RPMI7951 (cell line): Measurements from ENCODE around the gene COL5A1. TPM values are rescaled to one million over a fixed set of nuclear protein-coding genes. Genes with fewer than 3 reads are reported as not detected.

Experiments
- DNase-seq: peaks from one replicate; pipeline ENCODE4 v3.0.0-alpha.2; 2012; ENCODE audit warnings: low read depth
- total RNA-seq: library from RNA; depleted of rRNA; stranded (reverse); fragments of >200 nt; shearing (Covaris generic); gene quantifications from 2 replicates; pipeline ENCODE4 v1.2.3, GENCODE V29; 2014

Gene COL5A1
- total RNA-seq, 1 experiment from 2014 or later, result 138 TPM

DNA sequence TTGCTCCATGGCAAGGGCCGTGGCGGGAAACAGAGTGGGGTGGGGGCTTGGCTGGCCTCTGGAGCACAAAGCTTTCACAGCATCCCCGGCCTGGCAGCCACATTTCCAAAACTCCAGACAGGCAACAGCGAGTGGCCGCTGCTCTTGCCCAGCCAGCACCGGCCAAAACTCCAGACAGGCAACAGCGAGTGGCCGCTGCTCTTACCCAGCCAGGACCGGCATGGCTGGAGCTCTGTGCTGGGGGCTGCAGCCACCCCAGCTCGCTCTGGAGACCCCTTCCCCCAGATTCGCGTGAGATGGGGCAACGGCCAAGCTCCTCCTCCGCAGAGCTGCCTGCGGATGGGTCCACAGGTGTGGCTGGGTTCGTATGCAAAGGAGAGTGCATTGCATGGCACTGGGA is 98.5 kb downstream of the COL5A1 start:
- DNase-seq, result no peak

DNA sequence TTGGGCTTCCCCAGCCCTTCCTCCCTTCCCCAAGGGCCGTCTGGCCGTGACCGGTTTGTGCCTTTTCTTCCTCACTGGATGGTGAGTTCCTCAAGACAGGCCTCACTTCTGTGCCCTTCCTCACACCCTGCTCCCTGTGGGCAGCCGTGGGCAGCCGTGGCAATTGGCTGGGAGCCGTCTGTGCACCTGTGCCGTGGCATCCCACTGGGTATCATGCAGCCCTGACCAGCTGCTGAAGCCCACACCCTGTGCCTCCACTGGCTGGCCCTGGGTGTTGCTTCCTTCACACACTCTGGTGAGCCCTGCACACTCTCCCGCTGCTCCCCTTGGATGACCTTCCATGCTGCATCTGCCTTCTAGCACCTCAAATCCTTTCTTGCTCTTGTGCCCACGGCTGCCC is 100.2 kb downstream of the COL5A1 start:
- DNase-seq, result no peak

DNA sequence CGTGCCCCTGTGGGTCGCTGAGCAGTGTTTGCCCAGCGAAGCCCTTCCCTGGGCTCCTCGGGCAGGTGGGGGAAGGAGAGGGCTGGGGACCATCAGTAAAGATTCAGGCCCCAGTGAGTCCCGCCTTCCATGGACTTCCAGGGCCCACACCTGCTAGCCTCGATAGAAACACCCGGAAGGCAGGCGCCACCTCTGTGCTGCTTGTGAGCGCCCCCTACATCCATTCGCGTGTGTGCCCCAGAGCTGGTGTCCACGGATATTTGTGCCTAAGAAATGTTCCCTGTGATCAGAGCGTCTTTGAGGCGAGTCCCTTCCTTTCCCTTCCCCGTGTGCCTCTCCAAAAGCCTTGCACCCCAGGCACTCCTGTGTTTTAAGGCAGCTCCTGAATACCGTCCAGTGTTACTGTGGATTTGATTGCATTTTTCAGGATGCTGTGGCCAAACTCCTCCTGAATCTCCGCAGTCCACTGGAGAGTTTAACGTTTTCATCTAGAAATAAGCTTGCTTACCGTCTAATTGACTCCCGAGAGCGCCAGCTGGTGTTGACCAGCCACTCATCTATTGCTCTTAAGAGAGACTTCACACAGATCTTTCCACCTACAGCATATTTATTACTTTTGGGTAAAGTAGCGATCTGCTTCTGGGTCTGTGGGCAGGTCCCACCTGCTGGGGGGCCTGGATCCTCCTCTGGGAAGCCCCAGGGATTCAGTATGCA is 101.4 kb downstream of the COL5A1 start:
- DNase-seq, result no peak

DNA sequence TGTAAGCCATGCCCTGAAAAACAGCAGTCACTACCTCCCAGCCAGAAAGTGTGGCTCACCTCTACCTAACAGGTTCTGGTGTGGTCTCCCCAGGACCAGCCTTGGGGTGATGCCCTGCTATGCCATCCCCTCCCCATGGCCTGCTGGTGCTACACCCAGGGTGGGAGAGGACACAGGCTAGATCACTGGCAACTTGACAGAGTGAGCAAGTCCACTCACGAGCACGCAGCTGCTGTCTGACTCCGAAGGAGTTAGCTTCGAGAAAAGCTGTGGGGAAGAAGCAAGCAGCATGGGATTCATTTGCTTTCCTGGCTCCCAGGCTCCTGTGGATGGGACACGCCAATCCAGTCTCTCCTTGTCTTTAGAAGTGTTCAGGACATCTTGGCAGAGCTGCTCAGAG is 102.2 kb downstream of the COL5A1 start:
- no peak for DNase-seq

DNA sequence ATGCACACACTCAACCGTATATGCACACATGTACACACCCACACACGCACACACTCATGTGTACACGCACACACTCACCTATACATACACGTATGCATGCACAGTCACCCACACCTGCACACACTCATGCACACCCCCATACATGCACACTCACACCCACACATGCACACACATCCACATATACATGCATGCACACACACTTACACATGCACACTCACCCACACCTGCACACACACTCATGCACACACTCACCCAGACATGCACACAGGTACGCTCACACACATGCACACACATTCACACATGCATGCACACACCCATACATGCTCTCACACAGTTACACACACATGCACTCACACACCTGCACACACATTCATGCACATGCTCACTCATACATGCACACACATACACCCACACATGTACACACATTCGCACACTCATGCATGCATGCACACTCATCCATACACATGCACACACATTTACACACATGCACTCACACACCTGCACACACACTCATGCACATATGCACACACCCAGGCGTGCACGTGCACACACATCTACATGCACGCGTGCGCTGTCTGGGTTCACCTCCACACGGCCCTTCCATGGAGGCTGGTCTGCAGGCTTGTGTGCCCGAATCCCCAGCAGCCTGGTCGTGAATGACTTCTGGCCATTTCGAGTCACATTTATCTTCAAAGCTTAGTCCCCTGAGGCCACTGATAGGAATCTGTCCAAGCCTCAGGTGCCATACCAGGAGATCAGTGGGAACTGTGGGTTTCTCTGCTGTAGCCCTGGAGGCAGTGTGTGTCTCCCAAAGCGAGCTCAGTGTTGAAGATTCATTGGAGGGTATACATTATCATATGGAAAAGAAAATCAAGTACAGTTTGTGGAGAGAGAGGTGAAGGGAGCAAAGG is 103.0 kb downstream of the COL5A1 start:
- DNase-seq, result no peak

DNA sequence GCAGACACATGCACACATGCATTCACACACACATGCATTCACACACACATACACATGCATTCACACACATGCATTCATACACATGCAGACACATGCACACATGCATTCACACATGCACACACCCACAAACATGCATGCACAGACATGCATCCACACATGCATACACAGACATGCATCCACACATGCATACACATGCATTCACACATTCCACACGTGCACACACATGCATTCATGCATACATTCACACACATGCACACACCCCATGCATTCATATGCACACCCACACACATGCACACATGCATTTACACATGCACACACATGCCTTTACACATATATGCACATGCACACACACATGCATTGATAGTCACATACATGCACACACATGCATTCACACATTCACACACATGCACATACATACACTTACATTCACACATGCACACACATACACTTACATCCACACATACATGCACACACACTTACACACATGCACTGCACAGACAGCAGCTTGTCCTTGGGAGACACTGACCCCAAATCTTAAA is 106.4 kb downstream of the COL5A1 start:
- DNase-seq, result no peak

DNA sequence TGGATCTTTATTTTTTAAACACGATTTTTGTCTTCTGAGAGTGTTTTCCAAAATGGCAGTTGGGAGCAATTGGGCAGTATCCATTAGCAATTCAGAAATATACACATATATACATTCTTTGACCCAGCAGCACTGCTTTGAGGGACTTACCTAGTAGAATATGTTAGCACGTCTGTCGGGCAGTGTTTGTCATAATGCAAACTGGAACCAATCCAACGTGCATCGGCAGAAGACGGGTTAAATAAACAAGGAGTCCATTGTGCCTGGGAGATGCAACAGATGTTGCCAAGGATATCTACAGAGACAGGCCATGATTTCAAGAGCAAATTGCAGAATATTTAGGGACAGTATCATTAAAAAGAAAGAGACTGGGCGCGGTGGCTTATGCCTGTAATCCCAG is 107.0 kb downstream of the COL5A1 start:
- DNase-seq, result no peak

DNA sequence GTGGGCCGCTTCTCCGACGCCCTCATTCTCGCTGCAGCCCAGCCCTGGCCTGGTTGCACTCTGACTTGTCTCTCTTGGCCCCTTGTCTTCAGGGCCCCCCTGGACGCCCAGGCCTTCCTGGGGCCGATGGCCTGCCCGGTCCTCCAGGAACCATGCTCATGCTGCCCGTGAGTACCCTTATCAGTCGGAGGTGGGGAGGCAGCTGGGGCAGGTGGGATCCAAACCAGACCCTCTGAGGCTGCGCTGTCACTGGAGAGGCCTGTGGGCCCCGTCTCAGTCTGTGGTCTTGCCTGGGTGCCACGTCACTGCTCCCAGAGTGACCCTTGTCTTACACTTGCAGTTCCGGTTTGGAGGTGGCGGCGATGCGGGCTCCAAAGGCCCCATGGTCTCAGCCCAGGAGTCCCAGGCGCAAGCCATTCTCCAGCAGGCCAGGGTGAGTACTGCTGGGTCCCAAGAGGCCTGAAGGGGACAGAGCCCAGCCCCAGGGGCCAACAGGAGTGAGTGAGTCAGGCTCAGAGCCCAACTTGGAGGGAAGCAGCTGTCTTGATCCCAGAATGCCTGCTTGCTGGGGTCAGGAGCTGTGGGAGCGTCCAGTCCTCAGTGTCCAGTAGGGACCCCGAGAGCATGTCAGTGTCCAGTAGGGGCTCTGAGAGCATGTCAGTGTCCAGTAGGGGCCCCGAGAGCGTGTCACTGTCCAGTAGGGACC is 109.0 kb downstream of the COL5A1 start:
- DNase-seq, result no peak

DNA sequence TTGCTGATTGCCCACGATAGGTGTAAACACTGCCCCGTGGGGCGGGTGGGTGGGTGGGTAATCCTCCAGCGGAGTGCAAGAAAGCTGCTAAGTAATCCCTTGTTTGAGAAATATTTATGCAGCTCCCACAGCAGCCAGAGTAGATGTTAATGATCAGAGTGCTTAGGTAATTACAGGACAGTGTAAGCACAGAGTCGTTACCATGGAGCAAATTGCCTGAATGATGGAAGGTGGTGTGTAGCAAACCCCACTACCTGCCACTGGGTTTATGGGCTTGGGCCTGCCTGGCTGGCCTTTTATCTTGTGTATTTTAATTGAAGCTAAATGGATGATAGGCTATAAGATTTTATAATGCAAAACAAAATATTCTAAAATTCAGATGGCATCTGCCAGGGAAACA is 110.0 kb downstream of the COL5A1 start:
- DNase-seq, result no peak

DNA sequence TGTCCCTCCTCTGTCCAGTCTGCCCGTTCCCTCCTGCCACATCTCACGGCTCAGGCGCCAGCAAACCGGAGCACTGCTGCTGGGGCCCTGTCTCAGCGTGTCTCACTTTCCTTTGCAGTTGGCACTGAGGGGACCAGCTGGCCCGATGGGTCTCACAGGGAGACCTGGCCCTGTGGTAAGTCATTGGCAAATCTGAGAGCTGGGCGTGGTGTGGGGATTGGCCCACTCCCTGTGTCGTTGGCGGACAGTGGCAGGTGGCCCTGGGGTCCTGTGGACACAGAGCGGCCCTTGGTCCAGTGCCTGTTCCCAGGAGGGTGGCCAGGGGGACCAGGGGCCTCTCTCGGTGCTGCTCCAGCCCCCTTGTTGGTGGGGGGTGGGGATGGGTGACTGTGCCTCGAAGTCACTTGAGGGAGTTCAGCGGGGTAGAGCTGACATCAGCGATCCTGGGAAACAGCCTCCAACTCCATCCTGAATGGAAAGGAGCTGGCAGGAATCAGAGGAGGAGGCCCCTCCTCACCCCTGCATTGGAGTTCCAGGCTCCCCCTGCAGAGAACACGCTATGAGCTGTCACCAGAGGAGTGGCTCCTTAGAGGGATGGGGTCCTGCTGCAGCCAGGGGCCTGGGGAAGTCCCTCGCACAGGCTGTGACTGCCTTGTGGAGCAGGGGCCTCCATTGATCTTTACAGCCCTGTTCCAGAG is 111.0 kb downstream of the COL5A1 start:
- no peak for DNase-seq

DNA sequence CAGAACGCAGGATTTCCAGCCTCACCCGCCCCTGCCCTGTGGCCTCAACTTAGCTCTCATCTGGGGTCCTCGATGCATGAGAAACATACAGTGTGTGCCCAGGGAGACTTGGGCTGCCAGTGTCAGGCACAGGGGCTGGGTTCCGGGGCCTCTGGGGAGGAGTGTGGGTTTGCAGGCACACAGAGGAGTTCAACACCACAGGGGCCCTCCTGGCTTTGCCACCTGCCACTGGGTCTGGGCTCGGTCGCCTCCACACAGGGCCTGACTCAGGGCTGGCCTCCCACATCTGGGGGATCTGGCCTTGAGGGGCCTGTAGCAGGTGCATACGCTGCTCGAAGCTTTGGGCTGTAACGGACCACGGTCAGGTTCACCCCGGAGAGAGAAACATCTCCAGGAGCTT is 111.6 kb downstream of the COL5A1 start:
- DNase-seq, result no peak

DNA sequence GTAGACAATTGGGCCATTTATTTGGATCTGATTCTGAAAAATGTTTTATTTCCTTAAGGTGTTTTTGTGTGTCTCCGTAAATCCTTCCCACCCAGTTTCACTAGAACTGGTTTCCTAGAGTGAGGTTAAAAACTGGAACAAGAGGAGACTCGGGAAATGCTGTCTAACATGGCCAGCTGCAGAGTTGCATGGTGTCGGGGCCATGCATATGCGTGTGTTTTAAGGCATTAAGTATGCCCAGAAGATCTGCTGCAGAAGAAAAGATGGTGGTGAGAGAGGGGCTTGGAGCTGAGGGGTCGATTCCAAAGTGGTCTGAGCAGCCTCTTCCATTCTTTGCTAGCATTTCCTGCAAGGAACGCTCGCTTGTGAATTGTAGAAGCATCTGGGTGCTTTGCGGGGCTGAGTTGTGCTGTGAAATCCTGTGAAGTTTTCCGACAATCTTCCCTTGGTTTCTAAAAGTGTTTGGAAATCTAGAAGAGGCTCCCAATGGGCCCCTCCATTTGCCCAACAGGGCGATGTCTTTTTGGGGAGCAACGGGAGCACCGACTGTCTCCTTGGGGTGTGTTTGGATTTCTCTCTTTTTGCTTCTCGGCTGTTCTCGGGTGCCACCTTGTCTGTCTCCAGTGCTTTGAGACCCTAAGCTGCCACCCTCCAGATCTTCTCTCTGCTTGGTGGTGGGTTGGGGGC is 113.8 kb downstream of the COL5A1 start:
- no peak for DNase-seq

DNA sequence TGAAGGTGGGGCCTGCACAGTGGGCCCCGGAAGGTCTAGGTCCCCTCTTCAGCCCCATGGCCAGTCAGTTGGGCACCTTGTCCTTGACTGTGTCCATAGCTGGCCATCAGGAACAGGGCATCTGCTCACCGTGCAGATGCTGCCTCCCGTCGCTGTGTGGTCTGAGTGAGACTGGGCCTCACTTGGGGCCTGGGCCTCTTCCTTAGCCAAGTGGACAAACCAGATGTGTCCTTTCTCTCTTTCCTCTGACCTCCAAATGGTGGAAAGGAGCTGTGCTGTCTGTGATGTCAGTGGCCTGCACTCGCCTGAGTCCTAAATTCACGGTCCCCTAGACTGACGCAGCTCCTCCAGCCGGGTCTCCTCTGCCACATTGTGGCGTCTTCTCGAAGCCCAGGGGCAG is 114.5 kb downstream of the COL5A1 start:
- DNase-seq, result peak; percentile 70

DNA sequence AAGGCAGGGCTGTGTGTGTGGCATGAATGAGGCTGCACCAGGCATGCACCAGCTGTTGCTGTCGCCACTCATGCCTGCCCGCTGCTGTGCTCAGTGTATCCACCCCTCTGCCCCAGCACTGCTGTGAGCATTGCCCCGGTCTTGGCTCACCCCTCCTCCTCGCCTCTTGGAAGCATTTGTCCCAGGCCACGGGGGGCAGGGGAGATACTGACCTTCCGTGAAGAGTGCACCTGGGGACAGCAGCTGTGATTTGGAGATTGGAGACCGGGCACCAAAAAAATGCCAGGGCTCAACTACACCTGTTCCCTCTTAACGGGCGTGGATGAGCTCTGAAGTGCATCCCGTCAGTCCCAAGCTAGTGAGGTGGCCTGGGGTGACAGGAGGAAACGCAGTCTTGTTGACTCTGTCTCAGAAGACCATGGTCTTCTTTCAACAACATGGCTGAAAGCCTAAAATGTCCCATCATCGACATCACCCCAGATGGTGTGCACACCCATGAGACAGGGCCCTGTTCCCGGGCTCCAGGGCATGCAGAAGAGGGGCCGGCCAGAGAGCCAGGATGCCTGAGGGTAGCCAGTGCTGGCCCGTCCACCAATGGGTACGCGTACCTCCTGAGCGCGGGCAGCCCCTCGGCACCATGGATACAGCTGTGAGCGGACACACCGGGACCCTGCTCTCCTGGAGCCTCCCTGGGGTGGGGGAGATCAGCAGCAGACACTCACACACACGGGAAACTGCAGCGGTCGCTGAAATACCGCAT is 115.8 kb downstream of the COL5A1 start:
- DNase-seq, result no peak

DNA sequence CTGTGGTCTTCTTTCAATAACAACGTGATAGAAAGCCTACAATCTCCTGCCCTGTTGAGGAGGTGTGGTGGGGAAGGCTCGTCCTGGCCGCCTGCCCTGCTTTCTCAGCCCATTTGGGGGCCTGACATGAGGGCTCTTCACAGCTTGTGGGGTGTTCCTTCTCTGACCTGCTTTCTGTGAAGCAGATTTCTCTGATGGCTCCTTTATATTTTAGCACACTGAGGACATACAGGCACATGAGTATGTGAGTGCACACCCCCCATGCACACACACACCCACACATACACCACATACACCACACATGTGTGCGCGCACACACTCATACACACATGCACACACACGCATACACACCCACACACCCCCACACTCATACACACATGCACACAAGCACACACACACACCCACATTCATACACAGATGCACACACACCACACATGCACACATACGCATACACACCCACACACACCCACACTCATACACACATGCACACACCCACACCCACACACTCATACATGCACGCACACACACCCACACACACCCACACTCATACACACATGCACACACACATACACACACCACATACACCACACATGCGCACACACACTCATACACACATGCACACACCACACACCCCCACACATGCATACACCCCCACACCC is 117.5 kb downstream of the COL5A1 start:
- peak; percentile 38 for DNase-seq

DNA sequence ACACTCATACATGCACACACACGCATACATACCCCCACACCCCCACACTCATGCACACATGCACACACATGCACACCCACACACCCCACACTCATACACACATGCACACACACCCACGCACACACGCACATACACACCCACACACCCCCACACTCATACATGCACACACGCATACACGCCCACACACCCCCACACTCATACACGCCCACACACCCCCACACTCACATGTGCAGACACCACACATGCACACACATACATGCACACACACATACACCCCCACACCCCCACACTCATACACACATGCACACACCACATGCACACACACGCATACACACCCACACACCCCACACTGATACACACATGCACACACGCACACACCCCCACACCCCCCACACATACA is 118.3 kb downstream of the COL5A1 start:
- DNase-seq, result no peak

DNA sequence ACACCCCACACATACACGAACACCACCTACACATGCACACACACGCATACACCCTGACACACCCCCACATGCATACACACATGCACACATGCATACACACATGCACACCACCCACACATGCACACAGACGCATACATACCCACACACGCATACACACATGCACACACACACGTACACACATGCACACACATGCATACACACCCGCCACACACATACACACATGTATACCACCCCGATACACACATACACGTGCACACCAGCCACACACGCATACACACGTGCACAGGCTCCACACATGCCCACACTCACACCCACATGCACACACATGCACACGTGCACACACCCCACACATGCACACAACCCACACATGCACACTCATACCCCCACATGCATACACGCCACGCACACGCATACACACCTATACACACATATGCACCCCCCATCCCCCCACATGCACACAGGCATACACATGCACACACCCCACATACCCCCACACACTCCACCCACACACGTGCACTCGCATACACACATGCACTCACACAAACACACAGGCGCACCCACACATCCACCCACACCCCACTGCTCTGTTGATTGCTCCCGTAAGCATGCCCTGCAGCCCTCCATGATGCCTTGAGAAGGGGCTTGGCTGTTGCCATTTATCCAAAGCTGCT is 119.3 kb downstream of the COL5A1 start:
- DNase-seq, result no peak

DNA sequence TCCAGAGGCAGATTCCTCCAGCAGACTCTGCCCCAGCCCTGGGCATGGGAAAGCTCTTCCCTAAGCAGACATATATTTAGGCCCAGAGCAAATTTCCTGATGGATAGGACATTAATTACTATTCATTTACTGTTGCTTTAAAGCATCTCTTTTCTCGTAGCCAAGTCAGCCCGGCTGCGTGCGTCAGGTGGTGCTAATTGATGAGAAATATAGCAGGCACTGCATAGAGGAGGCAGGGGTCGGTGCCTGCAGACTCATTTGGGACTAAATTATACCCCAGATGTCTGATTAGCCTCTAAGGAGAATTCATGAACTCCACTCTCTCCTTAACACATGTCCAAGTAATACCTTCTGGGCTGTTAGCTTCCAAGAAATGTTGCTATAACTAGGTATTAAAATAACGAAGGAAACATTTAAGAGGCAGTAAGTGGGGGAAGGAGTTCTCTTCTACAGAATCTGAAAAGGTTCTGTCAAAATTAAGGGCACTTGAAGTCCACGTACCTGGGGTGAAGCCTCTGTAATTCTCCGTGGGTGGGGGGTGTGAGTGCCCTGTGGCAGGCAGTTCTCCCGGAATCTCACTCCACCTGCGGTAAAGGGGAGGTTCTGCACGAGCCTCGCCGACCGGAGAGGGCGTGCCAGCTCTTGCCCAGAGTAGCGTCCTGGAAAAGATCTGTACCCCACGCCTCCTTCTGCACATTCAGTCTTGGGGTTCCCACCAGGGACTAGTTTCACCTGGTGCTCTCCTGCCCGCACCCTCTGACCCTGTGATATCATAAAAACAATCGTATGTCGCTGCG is 123.1 kb downstream of the COL5A1 start:
- no peak for DNase-seq
